GM10266 (cell line): ENCODE data around the gene ADCY6.
A peak's percentile ranks its signal among the peaks of the same experiment; 100 is the strongest.

Source experiments
- DNase-seq: peaks from one replicate; pipeline ENCODE4 v3.0.0; 2012; ENCODE audit errors: extremely low spot score
- CTCF ChIP-seq: IDR thresholded peaks from 2 replicates; pipeline ENCODE4 v1.5.1; 2012; ENCODE audit warnings: mild to moderate bottlenecking, low read depth; ENCODE audit not compliant: control insufficient read depth, insufficient read depth; ENCODE audit errors: missing control alignments

The ADCY6 gene

GRCh38 chr12:48788854-48789775 lies at the start of gene ADCY6:
Gene ADCY6 (minus strand): TSS chr12:48789089. CDS start chr12:48783434, 5,655 bp downstream.
- no peak for TF ChIP-seq CTCF
- peak; percentile 71 for DNase-seq

- TF ChIP-seq CTCF: no peak
- no peak for DNase-seq
These were observed 49.2 kb upstream of the ADCY6 start for GRCh38 chr12:48838048-48838447.

- DNase-seq: no peak
- no peak for TF ChIP-seq CTCF
These were observed 43.6 kb upstream of the ADCY6 start for GRCh38 chr12:48832321-48833060.

GRCh38 chr12:48831257-48831656 lies 42.4 kb upstream of the ADCY6 start:
- no peak for TF ChIP-seq CTCF
- DNase-seq: no peak

GRCh38 chr12:48828841-48829575 lies 40.1 kb upstream of the ADCY6 start:
- no peak for TF ChIP-seq CTCF

GRCh38 chr12:48828293-48828692 lies 39.4 kb upstream of the ADCY6 start:
- no peak for TF ChIP-seq CTCF
- no peak for DNase-seq

More at GRCh38 chr12:48828841-48829575, 40.1 kb upstream of the ADCY6 start:
- no peak for DNase-seq
